GM21576 (cell line): Measurements from ENCODE around the gene RABGAP1L.
"Not testable (repeated sequence)": the region's sequence is repeated elsewhere in the genome, so short reads cannot be mapped to it uniquely, and the experiment has no call there.

Experiments
- ATAC-seq: cut with Tn5 transposase; IDR thresholded peaks from one replicate; pipeline ENCODE4 v1.9.1; 2021; ENCODE audit warnings: mild to moderate bottlenecking, moderate library complexity; ENCODE audit not compliant: unreplicated experiment

RABGAP1L gene

DNA sequence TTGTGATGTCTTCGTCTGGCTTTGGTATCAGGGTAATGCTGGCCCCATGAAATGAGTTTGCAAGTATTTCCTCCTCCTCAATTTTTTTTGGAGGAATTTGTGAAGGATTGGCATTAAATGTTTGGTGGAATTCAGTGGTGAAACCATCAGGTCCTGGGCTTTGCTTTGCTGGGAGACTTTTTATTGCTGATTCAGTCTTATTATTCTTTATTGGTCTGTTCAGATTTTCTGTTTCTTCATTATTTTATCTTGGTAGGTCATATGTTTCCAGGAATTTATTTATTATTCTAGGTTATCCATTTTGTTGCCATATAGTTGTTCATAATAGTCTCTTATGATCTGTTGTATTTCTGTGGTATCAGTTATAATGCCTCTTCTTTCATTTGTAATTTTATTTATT lies 126.7 kb downstream of the RABGAP1L start:
- ATAC-seq: no peak

DNA sequence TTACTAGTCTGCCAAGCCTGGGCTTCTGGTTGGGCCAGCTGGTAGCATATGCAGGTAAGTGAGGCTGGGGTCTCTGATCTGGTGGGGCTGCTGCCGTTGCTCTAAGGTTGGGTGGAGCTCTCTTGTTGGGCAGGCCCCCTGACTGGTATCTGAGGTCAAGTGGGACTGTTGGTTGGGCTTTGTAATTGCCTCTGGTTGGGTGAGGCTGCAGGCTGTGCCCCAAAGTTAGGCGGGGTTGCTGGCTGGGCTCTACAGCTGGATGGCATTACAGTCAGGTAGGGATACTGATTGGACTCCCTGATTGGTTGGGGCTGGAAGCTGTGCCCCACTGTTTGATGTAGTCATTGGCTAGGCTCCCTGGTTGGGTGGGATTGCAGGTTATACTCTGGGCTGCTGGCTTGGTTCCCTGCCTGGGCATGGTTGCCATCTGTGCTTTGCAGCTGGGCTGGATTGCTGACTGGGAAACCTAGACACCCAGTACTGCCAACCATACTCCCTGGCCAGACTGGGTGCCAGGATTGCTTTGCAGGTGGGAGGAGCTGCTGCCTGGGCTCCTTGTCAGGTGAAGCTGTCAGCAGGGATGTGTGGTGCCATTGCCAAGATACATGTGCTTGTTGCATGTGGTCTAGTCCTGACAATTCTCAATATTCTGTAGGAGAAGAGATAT lies 130.5 kb downstream of the RABGAP1L start:
- ATAC-seq: no peak

DNA sequence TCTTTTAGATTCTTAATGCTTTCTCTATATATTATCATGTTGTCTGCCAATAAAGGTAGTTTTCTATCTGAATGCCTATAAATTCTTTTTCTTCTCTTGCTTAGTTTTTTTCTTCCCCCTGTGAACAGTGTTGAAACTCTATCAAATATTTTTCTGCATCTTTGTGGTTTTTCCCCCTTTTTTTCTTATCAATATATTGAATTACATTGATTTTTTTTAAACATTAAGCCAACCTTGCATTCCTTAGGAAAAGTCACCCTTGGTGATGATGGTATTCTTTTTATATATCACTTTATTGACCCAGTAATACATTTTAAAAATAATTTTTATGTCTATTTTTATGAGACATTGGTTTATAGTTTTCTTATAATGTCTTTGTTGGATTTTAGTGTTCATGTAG lies 131.7 kb downstream of the RABGAP1L start:
- ATAC-seq: no peak

DNA sequence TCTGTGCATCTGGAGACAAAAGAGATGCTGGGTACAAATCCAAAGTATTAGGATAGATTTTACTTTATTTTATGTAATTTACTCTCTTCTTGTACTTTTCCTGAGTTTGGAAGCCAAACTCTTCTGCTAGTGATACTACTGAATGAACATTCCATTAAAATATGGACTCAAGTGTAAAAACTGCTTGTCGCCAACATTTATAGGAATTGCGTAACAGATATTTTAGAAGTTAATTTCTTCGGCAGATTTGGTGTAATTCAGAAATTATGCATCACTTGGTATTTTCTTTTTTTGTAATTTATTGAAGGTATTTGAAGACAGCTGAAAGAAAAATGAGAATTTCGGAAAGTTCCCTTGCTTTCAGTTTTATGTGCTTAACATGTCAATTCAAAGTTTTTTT lies 137.0 kb downstream of the RABGAP1L start:
- ATAC-seq: no peak

DNA sequence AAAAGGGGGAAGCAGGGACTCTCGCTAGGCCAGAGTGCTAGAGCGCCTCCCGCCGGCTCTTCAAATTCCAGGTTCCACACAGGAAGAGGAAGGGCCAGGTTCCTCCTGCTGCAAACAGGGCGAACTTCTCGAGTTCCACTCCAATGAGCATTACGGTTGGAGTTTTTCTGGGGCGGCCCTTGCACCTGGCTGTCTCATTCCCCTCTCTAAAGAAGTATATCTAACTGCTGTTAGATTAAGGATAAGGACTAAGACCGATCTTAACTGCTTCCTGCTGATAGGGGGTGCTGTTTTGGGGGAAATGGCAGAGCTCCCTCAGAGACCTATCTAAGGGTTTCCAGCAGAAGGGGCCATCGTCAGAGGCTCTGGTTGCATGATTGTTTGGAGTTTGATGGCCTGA lies 138.0 kb downstream of the RABGAP1L start:
- no peak for ATAC-seq

DNA sequence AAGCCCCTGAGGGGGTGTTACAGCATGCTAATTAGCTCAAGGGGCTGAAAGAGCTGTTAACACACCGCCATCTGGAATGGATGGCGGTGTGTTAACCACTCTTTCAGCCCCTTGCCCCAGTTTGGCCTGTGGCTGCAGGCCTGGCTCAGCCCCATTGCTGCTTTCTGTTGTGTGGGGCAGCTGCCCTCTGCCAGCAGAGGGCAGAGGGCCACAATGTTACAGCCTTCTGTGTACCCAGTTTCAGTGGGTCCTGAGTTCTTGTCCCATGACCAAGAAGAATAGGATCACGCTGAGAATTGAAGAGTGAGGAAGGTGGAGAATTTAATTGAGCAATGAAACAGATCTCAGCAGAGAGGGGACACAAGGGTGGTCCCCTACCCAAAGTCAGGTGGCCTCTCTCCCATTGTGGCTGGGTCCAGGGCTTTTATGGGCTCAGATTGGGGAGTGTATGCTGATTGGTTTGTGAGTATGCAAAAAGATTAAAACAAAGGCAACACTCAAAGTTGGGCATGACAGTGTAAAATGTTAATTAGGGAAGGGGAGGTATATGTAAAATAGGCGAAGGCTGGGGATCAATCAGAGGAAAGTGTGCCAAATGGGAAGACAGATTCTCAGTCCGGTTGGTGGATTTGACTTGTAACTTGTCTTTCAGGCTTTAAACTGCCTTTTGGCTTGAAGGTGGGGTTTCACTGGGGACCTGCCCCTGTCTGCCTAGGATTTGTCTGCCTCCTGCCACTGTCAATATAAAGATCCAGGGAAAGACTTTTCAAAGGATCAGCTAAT lies 142.2 kb downstream of the RABGAP1L start:
- ATAC-seq: no peak

DNA sequence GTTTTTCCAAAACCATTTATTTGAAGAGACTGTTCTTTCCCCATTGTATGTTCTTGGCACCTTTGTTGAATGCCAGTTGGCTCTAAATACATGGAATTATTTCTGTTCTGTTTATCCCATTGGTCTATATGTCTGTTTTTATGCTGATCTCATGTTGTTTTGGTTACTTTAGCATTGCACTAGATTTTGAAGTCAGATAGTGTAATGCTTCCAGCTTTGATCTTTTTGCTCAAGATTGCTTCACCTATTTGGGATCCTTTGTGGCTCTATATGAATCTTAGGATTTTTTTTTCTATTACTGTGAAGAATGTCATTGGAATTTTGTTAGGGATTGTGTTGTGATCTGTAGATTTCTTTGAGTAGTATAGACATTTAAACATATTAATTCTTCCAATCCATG lies 149.3 kb downstream of the RABGAP1L start:
- no peak for ATAC-seq

DNA sequence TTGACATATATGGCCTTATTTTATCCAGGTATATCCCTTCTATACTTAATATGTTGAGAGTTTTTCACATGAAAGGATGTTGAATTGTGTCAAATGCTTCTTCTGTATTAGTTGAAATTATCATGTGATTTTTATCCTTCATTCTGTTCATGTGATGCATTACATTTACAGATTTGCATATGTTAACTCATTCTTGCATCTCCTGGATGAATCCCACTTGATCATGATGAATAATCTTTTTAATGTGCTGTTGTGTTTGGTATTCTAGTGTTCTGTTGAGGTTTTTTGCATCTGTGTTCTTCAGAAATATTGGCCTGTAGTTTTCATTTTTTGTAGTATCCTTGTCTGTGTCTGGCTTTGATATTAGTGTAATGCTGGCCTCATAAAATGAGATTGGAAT lies 150.2 kb downstream of the RABGAP1L start:
- no peak for ATAC-seq

DNA sequence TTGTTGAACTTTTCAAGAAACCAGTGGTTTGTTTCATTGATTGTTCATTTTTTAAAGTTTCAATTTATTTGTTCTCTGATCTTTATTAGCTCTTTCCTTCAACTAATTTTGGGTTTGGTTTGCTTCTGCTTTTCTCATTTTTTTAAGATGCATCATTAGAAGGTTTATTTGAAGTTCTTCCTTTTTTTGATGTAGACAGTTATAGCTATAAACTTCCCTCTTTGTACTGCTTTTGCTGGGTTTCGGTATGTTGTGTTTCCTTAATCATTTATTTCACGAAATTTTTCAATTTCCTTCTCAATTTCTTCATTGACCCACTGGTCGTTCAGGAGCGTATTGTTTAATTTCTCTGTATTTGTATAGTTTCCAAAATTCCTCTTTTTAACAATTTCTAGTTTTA lies 155.1 kb downstream of the RABGAP1L start:
- ATAC-seq: no peak

DNA sequence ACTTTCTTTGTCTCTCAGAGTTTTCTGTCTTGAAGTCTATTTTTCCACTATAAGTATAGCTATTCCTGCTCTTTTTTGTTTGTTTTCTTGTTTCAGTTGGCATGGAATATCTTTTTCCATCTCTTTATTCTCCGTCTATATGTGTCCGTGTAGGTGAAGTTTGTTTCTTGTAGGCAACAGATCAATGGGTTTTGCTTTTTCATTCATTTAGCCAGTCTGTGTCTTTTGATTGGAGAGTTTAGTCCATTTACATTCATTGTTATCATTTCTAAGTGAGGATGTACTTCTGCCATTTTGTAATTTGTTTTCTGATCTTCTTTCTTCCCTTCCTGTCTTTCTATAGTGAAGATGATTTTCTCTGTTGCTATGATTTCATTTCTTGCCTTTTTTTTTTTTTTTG lies 155.9 kb downstream of the RABGAP1L start:
- no peak for ATAC-seq

DNA sequence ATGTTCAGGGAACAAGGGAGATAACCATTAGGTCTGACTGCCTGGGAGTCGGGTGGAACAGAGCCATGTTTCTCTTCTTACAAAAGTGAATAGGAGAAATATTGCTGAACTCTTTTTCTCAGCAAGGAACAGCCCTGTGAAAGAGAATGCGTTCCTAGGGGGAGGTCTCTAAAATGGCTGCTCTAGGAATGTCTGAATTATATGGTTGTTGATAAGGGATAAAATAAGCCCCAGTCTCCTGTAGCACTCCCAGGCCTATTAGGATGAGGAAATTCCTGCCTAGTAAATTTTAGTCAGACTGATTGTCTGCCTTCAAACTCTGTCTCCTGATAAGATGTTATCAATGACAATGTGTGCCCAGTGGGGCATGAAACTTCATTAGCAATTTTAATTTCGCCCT lies 161.6 kb downstream of the RABGAP1L start:
- not testable (repeated sequence) for ATAC-seq

DNA sequence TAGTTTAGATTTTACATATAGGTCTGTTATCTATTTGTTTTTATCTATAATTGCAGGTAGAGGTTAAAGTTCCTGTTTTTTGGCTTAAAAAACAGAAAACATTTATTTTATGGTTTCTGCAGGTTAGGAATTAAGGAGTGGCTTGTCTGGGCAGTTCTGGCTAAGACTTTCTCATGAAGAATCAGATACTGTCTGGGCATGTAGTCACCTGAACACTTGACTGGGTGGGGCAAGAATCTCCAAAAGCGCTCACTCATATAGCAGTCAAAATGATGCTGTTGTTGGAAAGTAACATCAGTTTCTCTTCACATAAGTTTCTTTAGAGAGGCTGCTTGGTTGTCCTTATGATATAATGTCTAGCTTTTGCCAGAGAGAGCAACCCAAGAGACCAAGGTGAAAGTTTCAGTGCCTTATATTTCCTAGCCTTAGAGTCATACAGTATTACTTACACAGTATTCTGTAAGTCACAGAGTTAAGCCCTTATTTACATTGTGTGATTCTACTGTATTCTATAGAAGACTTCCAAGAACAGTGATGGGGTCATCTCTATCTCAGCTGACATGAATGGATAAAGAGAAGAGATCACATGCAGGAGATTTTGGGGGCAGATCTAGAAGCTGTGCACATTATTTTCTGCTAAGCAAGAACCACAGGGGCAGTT lies 163.0 kb downstream of the RABGAP1L start:
- ATAC-seq: no peak

DNA sequence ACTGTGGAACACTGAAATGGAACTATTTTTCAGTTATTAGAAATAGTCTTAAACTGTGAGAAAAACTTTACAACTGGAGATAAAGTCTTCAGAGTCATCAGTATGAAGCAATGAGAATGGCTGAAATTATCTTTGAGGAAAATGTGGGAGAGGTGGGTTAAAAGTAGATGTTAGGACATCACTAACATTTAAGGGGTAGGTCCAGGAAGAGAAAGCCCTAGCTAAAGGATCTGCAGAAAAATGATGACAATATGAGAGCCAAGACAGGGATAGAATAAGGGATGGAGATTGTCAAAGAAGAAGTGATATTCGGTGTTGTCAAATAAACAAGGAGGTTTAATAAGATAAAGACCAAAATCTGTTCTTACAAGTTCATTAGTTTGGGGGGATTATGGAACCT lies 165.2 kb downstream of the RABGAP1L start:
- ATAC-seq: no peak

DNA sequence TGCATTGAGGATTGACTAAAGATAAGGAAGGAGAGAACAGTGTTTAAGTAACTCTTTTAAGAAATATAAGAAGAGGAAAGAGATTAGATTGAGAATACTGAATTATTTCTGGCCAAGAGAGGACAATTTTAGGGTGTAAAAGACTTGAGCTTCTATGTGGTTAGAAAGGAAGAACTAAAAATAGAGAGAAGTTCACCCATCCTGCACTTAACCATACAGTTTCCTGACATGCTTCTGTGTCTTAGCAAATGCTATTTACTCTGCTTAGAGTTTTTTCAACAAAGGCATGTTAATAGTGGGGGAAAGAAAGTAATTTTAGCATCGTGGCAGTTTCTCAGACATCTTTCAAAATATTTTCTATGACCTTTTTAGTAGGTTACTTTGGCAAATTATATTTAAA lies 165.6 kb downstream of the RABGAP1L start:
- no peak for ATAC-seq

DNA sequence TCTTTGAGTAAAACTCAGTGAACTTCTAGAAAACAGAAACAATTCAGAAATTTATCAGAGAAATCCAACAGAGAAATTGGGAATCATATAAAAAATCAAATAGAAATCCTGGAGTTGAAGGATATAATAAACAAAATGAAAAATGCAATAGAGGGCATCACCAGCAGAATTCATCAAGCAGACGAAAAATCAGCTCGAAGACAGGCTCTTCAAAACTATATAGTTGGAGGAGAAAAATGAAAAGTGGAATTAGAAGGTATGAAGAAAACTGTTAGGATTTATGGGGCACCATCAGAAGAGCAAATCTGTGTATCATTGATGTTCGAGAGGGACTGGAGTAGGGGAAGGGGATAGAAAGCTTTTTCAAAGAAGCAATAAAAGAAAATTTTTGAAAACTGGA lies 167.0 kb downstream of the RABGAP1L start:
- no peak for ATAC-seq

DNA sequence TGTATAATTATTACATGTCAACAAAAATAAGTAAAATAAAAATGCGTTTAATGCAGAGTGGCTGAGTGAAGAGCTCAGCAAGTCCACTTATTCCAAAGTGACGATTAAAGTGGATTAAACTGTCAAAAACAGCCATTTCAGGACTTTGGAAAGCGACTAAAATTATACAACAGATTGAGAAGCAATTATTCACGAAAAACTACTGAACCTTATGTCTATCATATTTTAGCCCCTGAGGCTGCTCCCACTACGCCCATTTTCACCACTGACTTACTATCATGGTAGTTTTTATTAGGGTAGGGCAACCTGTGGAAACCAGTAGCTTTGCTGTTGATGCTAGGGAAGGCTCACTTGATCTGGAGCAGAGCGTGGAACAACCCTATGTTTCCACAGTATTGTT lies 174.1 kb downstream of the RABGAP1L start:
- ATAC-seq: no peak

DNA sequence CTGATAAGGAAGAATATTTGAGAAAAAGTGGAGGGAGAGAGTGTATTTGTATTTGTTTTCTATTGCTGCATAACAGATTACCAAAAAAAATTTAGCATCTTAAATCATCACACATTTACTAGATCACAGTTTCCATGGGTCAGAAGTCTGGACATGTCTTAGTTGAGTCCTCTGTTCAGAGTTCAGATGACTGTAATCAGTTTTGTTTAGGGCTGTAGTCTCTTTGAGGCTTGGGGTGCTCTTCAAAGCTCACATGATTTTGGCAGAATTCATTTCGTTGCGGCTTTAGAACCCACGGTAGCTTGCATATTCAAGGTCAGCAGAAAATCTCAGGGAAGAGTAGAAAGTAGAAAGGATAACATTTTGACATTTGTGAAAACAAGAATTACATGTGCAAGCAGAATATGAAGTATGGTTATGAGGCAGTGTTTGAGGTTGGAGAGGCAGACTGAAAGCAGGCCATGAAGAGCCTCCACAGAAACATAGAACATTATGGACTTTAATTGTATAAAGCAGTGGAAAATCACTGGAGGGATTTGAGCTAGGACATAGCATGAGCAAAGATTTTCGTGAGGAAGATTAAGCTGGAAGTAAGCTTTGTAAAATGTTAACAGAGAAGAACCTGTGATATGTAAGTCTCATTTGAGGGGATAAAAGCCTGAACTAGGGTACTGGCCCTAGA lies 177.8 kb downstream of the RABGAP1L start:
- ATAC-seq: no peak

DNA sequence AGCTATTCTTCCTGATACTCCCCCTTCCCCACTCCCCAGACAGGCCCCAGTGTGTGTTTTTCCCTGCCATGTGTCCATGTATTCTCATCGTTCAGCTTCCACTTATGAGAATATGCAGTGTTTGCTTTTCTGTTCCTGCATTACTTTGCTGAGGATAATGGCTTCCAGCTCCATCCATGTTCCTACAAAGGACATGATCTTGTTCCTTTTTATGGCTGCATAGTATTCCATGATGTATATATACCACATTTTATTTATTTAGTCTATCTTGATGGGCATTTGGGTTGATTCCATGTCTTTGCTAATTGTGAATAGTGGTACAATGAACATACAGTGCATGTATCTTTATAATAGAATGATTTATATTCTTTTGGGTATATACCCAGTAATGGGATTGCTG lies 181.1 kb downstream of the RABGAP1L start:
- ATAC-seq: not testable (repeated sequence)

DNA sequence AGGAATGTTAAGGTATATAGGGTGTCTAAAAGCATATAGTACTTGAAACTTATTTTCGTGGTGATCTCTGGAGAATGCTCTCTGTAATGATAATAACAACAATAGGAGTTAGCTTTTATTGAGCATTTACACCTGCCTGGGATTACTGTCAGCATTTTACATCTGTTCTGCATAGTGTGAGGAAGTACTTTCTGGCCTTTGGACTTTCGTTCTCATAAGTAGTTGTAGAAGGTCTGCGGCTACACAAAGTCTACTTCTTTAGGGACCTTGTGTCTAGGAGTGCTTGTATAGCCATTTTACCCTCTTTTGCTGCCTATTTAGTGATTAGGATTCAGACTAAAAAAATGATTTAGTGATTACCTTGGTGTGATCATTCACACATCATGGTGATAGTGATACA lies 184.8 kb downstream of the RABGAP1L start:
- no peak for ATAC-seq

DNA sequence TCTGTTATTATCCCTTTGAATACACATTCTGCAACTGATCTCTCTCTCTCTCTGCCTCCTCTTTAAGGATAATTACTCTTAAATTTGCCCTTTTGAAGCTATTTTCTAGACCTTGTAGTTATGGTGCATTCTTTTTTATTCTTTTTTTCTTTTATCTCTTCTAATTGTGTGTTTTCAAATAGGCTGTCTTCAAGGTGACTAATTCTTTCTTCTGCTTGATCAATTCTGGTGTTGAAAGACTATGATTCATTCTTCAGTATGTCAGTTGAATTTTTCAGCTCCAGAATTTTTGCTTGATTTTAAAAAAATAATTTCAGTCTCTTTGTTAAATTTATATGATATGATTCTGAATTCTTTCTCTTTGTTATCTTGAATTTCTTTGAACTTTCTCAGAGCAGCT lies 192.8 kb downstream of the RABGAP1L start:
- ATAC-seq: no peak

DNA sequence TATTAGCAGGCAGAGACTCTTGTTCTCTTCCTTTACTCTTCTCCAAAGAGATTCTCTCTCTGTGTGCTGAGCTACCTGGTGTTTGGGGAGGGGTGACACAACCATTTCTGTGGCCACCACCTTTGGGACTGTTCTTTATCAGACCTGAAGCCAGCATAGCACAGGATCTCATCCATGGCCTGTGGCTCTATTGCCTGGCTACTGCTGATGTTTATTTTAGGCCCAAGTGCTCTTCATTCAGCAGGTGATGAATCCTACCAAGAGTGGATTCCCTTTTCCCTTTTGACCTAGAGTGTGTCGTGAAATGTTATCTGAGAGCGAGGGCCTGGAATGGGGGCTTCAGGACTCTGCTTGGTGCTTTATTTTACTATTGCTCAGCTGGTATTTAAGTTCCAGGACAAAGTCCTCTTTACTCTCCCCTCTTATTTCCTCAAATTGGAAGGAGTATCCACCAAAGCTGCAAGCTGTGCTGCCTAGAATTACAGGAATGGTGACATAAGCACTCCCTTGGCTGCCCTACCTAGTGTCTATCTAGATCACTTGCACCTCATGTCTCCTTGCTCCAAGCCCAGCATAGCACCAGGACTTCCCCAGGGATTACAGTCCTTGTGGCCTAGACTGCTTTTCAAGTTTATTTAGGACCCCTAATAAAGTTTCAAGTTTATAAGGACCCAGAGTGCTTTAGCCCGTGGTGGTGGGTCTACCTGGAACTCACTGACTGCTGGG lies 193.7 kb downstream of the RABGAP1L start:
- no peak for ATAC-seq
